SKM-1 (cell line): ENCODE data around the gene AHCTF1.
A peak's percentile ranks its signal among the peaks of the same experiment; 100 is the strongest.

Source experiments
- DNase-seq: peaks from one replicate; lab custom pipeline; 2025; ENCODE audit not compliant: unreplicated experiment; lab: John Stamatoyannopoulos, UW

Gene AHCTF1

DNA sequence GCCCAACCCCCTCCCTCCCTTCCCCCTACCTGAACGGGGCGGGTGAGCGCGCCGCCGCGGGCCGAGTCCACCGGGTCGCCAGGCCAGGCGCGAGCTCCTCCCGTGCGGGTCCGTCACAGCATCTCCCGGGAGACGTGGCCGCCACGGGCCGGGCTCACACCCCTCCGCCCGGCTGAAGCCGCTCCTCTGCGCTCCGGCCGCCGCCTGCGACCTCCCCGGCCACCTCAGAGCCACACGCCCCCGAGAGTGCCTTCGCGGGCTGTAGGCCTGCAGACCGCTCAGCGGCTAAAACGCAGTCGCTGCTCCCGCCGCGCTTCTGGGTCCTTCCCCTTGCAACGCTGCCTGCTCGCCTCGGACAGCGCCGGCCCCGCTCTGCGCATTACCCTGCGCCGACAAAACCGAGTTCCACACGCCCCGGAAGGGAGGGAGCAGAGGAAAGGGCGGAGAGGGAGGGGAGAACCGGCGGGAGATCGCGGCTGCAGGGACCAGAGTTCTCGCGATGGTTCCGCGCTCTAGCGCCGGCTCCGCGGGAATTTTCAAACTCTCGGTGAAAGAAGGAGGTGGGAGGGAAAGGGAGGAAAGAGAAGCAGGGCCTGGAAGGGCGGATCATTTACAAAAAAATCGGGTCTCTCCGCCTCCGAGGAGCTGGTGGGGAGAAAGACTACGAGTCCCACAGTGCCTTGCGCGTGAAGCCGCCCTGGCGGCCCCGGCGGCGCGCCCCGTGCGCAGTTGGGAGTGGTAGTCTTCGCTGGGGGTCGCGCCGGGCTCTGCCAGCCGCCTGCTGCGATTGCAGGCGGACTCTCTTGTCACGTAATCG is at the start of gene AHCTF1:
Gene AHCTF1, minus strand, starts transcription at position 400 of the 817 bp plus-strand sequence. CDS start 13,578 bp downstream, outside the sequence.
- peak; percentile 99 for DNase-seq

DNA sequence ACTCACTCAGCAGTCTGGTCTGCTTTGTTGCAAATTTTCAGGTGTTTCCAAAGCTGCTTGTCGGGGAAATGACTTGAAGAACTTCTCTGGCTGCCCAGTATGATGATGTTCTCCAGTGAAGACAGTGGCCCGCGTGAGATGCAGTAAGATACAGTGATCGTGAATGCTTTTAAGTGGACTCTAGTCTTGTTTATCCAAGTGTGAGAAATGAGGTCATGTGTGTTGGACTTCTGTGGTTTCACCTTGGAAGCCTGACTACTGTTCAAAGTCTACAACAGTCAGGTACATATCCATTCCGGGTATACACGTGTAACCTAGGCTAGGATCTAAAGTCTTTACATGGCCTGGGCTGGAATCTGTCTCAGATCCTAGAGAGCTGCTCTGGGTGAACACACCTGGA is 47.0 kb upstream of the AHCTF1 start:
- no peak for DNase-seq

DNA sequence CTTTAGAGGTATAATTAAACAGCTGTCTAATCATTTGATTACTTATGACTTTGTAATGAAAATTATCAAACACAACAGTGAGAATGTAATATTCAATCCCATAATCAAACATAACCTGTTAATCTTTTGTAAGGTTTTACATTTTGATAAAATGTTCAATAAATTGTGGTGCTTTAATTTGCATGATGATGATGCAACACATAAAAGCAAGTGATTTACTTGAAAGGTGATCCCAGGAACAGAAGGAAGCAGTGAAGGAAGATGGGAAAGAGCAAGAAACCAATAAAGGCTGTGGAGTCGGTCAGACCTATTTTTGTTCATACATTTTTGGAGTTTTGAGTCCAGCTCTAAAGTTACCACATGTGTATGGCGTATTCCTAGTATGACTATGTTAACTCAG is 46.5 kb upstream of the AHCTF1 start:
- DNase-seq: no peak

DNA sequence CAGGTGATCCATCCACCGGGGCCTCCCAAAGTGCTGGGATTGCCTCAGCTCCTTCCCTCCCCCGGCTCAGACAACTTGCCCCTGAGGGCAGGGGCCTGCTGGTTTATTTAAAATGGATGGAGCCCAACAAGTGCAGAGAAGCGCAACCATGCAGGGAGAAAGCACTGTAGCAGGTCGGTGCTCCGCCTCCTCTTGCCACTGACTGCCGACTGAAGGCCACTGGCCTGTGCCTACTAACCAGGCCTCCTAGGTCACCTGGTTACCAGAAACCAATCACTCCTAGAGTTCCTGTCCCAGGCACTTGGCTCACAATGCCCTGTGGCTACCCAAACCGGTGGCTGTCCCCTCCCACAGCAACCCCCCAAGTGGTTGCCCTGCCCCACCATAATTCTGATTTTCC is 40.2 kb upstream of the AHCTF1 start:
- DNase-seq: no peak

- peak; percentile 31 for DNase-seq
Measured at GRCh38 chr1:246971090-246971721, 39.5 kb upstream of the AHCTF1 start.

DNA sequence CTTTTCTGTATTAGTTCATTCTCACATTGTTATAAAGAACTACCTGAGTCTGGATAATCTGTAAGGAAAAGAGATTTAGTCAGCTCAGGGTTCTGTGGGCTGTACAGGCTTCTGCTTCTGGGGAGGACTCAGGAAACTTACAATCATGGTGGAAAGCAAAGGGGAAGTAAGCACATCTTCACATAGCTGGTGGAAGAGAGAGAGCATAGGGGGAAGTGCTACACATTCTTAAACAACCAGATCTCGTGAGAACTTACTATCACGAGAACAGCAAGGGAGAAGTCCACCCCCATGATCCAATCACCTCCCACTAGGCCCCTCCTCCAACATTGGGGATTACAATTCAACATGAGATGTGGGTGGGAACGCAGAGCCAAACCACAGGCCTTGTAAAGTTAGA is 37.9 kb upstream of the AHCTF1 start:
- DNase-seq: peak; percentile 20

DNA sequence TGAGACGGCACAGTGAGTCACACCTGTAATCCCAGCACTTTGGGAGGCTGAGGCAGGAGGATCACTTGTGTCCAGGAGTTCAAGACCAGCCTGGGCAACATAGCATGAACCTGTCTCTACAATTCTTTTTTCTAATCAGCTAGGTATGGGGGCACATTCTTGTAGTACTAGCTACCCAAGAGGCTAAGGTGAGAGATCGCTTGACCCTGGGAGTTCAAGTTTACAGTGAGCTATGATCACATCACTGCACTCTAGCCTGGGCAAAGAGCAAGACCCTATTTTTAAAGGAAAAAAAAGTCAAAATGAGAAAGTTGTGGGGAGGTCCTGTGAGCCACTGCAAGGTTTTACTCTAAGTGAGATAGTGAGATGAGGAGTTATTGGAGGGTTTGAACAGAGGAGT is 34.8 kb upstream of the AHCTF1 start:
- no peak for DNase-seq

GRCh38 chr1:246959944-246960693 is 28.4 kb upstream of the AHCTF1 start:
- DNase-seq: peak; percentile 96

DNA sequence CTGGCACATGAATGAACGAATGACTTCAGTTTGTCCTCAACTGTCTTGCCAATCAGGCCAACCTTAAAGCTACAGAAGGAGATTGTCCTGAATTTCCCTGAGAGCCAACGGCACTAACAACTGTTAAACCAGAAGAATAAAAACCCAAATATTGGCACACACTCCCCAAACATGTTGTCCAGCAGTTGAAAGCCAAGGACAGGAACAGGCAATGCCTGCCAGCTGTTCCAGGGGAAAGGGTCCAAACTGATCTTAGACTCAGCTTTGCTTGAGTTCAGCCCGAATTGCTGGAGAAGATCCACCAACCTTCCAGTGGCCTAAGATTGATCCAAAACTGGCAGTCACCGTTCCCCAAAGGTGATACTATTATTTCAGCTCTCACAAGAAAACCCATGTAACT is 22.4 kb upstream of the AHCTF1 start:
- no peak for DNase-seq

DNA sequence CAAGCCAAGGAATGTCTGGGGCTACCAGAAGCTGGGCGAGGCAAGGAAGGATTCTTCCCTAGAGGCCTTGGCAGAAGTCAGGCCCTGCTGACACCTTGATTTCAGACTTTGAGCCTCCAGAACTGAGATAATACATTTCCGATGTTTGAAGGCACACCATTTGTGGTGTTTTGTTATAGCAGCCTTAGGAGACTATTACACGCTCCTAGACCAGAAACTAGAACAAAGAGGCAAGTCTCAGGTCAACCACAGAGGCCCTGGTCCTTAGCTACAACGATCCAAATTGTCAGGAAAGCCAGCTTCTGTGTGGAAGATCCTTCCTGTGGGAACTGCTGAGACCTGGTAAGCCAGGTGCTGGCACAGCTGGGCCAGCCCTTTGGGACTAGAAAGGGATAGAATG is 19.7 kb upstream of the AHCTF1 start:
- DNase-seq: no peak

- no peak for DNase-seq
Measured at GRCh38 chr1:246949956-246950355, 18.2 kb upstream of the AHCTF1 start.

DNA sequence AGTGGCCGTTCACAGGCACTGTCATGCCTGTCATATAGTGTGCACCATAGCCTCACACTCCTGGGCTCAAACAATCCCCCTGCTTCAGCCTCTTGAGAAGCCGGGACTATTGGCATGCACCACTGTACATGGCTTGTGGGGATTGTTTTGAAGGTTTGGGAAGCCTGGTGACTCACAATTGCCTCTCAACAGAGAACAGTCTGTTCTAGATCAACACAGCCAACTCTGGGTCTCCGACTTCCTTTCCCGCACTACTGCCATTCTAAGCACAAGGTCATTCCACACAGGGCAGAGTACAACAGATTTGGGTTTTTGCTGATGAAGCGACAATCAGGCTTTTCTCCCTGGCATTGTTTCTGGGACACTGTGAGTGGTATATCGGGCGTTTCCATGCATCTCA is 15.5 kb upstream of the AHCTF1 start:
- DNase-seq: no peak

DNA sequence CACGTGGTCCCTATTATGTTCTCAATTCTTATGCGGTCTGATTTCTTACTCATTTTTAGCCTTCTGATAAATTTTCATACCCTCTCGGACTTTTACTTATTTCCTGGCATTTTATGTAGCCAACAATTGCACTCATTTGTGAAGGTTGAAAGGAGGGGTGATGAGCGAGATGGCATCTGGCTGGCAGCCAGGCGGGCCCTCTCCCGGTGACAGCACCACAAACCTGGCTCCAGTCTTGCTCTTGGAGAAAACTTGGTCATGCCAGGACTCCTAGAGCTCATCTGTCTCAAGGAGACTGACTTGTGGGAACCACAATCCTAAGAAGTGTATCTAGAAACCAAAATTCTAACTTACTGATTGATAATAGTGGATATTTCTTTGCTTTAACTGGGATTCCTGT is 14.6 kb upstream of the AHCTF1 start:
- DNase-seq: no peak

DNA sequence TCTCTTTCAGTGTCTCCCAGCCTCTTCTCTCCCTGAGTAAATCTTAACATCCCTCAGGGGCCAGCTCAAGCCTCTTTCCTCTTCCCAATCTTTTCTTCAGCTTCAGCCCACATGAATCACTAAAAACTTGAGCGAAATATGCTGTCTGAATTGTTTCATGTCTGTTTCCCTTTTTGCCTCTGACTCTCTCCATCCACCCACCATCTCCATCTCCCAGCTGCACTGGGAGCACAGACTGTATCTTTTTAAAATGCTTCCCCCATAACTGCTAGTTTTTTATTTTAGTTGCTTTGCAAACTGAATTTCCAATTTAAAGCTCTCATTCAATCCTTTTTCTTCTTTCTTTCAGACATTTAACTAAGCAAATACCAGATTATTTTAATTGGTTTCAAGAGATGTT is 3.0 kb upstream of the AHCTF1 start:
- DNase-seq: no peak

DNA sequence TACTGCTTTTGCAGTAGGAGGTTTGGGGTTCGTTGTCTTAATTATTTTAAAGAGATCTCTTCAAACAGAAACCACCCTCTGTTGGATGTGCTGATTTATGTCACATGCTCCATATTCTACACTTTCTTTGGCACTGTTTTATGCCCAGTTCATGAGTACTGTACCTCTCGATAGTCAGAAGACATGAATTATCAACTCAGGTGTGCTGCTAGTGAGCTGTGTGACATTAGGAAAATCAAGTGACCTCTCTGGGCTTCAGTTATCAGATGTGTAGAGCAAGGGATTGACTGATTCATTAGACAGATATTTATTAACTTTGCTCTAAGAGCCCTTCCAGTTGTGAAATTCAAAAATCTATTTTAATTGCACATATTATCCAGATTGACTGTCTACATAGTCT is 2.1 kb upstream of the AHCTF1 start:
- DNase-seq: no peak

GRCh38 chr1:246932366-246932700 is 585 bp upstream of the AHCTF1 start:
- no peak for DNase-seq

DNA sequence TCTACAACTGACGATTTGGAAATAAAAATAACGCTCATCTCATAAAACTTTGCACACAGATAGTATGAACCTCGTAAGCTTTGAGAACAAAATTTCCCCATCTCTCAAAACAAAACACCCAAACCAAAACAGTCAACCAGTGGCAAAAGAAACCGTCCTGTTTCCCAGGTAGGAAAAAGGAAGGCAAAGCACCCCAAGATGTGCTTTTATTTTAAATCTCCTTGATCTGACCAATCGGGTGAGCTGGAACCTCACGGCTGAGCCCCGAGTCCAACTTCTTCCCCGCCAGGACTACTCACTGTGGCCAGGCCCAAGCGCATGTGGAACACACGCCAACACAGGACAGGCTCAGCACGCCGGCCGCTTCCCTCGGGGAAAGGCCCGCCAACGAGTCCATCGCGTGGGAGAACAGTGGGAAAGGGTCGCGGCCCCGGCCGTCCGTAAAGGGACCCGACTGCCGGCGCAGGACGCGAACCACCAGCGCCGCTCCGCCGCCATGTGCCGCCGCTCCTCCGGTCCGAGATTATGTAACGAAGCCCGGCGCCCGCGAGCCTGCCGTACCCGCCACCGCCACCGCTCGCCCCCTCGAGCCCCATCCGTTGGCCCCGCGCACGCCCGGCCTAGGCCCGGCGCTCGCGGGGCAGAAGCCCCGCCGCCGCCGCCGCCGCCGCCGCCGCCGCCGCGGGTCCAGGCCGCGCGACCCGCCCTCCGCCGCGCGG is 759 bp downstream of the AHCTF1 start:
- DNase-seq: no peak

DNA sequence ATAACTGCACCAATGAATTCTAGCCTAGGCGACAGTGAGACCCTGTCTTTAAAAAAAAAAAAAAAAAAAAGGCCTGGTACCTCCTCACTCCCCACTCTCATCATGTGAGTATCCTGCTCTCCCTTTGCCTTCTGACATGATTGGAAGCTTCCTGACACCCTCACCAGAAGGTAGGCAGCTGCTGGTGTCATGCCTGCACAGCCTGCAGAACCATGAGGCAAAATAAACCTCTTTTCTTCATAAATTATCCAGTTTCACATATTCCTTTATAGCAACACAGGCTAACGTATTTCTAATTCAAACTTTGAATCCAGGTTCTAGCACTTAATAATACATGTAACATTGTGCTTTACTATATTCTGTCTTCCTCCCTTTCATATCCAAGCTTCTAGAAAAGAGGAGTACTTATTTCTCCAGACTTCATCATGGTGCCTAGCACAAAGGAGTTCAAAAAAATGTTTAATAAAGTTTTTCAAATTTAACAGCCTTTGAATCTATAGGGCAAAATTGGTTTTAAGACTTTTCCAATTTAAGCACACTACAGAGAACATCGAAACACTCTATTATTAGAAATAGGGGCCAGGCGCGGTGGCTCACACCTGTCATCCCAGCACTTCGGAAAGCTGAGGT is 5.6 kb downstream of the AHCTF1 start:
- no peak for DNase-seq

DNA sequence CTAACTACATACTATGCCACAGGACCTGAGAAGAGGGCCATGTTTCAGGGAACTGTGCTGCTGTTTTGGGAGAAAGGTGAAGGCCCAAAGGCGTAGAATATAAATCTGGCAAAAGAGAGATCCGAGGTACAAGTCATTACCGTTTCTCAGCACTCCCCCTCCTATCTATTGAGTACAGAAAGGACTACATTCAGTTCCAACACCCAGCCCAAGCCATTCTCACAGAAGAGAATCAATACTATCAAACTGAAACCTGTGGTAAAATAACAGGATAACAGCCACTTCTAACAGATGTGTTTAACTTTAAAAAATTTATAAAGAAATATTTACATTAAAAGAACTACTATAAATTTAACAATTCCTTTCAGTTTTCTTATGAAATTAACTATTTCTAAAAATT is 7.8 kb downstream of the AHCTF1 start:
- no peak for DNase-seq

- DNase-seq: no peak
Measured at GRCh38 chr1:246923482-246923881, 8.3 kb downstream of the AHCTF1 start.

DNA sequence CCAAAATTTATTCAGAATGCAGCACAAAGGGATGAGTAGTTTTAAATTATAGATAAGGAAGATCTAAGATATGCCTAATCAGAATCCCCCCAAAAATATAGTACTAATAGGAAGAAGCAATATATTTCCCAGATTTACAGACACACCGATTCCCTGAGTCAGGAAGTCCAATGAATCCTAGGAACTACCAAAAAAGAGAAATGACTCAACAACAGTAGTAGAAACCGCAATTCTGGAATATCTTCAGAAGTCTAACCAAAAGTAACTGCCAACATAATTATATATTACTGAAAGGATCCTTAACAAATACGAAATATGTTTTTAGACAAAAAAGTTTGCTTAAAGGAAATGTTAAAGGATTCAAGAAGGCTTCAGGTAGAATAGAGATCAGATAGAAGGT is 10.3 kb downstream of the AHCTF1 start:
- no peak for DNase-seq
